Esophagus (tissue), 2 donors: ENCODE data around the gene TTC7B. TPM values are rescaled to one million over a fixed set of nuclear protein-coding genes. Genes with fewer than 3 reads are reported as not detected.
"Not testable (repeated sequence)": the region's sequence is repeated elsewhere in the genome, so short reads cannot be mapped to it uniquely, and the experiment has no call there.

Experiments
- H3K27ac ChIP-seq, 2 donors: one replicate each; pipeline ENCODE4 v1.5.1; 2013; ENCODE audit warnings: low read depth in 2 of 2, mild to moderate bottlenecking in 2 of 2, inconsistent platforms in 1 of 2, low read length in 1 of 2, moderate library complexity in 1 of 2
- H3K27me3 ChIP-seq, 2 donors: one replicate each; pipeline ENCODE4 v1.6.1; 2013; ENCODE audit warnings: low read length in 2 of 2, control low read depth in 1 of 2, mild to moderate bottlenecking in 1 of 2; ENCODE audit not compliant: insufficient read depth in 2 of 2, control insufficient read depth in 1 of 2
- H3K36me3 ChIP-seq, 2 donors: one replicate each; pipeline ENCODE4 v1.6.1; 2013; ENCODE audit warnings: low read length in 1 of 2; ENCODE audit not compliant: control insufficient read depth in 2 of 2, insufficient read depth in 2 of 2
- H3K4me1 ChIP-seq, 2 donors: one replicate each; pipeline ENCODE4 v1.6.1; 2013; ENCODE audit warnings: low read length in 1 of 2; ENCODE audit not compliant: control insufficient read depth in 2 of 2, insufficient read depth in 2 of 2
- H3K4me3 ChIP-seq, 2 donors: one replicate each; pipeline ENCODE4 v1.5.1; 2013; ENCODE audit warnings: low read length in 2 of 2, mild to moderate bottlenecking in 2 of 2, low read depth in 1 of 2, moderate library complexity in 1 of 2
- H3K9me3 ChIP-seq, 2 donors: one replicate each; pipeline ENCODE4 v1.6.1; 2013; ENCODE audit warnings: mild to moderate bottlenecking in 2 of 2, low read depth in 1 of 2, low read length in 1 of 2, moderate library complexity in 1 of 2; ENCODE audit not compliant: control insufficient read depth in 2 of 2, insufficient read depth in 1 of 2
- WGBS, 2 donors: extraction: QIAGEN DNeasy Blood & Tissue Kit; methylation state at CpG; one replicate each; pipeline ENCODE4 v1.1.7; 2013; 5-methylcytosine and 5-hydroxymethylcytosine counted together
- polyA plus RNA-seq, 2 donors: library from polyadenylated mRNA; stranded (reverse); fragments of 200-250 nt; gene quantifications; one replicate each; pipeline ENCODE4 v1.2.3, GENCODE V29; 2013
- donor health status: healthy with polysubstance abuse.
- donor health status: Bipolar disorder and iron deficiency.

The TTC7B gene
- polyA plus RNA-seq, 2 donors: 2.7 to 6.0 TPM

- 93 to 94% methylated on average over 9 of the region's 9 CpGs for WGBS, 2 donors
- Histone ChIP-seq H3K27ac (no peak overlapping the region), H3K27me3 (no peaks in the 10 kb centered on the region), H3K36me3 (no peaks in the 10 kb centered on the region), H3K9me3 (no peaks in the 10 kb centered on the region), H3K4me1 (no peaks in the 10 kb centered on the region), H3K4me3 (no peak overlapping the region)
These were observed 21.1 kb upstream of the TTC7B start for GRCh38 chr14:90837355-90837754.

DNA sequence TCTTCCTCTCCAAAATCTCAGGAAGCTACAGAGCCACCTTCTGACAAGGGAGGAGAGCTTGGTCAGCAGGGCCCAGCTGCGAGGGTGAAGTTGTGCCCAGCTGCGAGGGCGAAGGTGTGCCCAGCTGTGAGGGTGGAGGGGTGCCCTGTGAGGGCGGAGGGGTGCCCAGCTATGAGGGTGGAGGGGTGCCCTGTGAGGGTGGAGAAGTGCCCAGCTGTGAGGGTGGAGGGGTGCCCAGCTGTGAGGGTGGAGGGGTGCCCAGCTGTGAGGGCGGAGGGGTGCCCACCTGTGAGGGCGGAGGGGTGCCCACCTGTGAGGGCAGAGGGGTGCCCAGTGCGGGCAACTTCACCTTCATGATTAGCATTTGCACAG is 20.4 kb upstream of the TTC7B start:
- H3K27ac ChIP-seq: no peak overlapping the region
- 82 to 84% methylated on average over 4 to 7 of the region's 7 CpGs for WGBS, 2 donors

GRCh38 chr14:90831821-90832220 is 15.6 kb upstream of the TTC7B start:
- H3K27ac ChIP-seq: no peak overlapping the region
- no peak overlapping the region for H3K4me3 ChIP-seq
- no peaks in the 10 kb centered on the region for H3K36me3 ChIP-seq
- no peaks in the 10 kb centered on the region for H3K27me3 ChIP-seq
- no peaks in the 10 kb centered on the region for H3K9me3 ChIP-seq
- 94% methylated on average over 10 of the region's 10 CpGs for WGBS, 2 donors
- peaks cover 0 to 6% of the 10 kb centered on the region in 2 donors for H3K4me1 ChIP-seq

More for the DNA sequence above, 20.4 kb upstream of the TTC7B start:
- Histone ChIP-seq H3K9me3 (no peaks in the 10 kb centered on the region), H3K36me3 (no peaks in the 10 kb centered on the region), H3K4me3 (no peak overlapping the region), H3K27me3 (no peaks in the 10 kb centered on the region), H3K4me1 (no peaks in the 10 kb centered on the region)

DNA sequence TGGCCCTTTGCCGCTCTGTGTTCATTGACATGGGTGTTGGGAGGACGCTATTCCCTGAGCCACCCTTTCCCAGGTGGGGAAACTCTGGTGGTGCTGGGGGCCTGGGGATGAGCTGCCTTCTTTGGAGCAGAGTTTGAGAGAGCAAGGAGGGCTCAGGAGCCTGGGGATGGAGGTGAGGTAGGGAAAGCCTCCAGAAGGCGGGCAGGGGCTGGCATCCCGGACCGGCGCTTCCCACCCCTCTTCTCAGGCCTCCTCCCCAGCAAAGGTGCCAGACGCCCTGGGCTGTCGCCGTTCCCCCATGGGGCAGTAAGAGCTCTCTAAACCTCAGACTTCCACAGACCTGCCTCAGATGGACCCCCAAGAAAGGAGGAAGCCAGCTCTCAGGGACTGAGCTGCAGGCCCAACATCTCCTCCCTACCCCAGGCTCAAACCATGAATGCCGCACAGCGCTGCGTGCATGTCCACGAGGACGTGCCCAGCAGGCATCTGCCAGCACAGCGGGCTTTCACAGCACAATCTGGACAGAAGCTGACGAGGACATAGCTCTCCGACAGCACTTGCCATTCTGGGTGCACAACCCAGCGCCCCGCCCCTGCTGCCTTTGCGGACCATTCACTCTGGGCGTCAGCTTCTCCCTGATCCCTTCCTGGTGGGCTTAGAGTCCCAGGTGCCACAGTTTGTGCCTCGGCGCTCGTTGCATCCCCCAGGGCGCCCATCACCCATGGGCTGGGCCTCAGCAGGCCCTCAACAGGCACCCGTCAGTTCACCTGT is 14.9 kb upstream of the TTC7B start:
- H3K4me3 ChIP-seq: no peak overlapping the region
- no peaks in the 10 kb centered on the region for H3K9me3 ChIP-seq
- H3K36me3 ChIP-seq: no peaks in the 10 kb centered on the region
- no peaks in the 10 kb centered on the region for H3K27me3 ChIP-seq
- WGBS, 2 donors: 92 to 93% methylated on average over 26 of the region's 26 CpGs
- no peak overlapping the region for H3K27ac ChIP-seq
- peaks cover 0 to 6% of the 10 kb centered on the region in 2 donors for H3K4me1 ChIP-seq

- H3K27me3 ChIP-seq: no peaks in the 10 kb centered on the region
- H3K27ac ChIP-seq: no peak overlapping the region
- WGBS, 2 donors: 94 to 97% methylated on average over 4 of the region's 4 CpGs
- no peaks in the 10 kb centered on the region for H3K9me3 ChIP-seq
- no peaks in the 10 kb centered on the region for H3K36me3 ChIP-seq
- no peak overlapping the region for H3K4me3 ChIP-seq
- peaks cover 0 to 6% of the 10 kb centered on the region in 2 donors for H3K4me1 ChIP-seq
These were observed 13.4 kb upstream of the TTC7B start for GRCh38 chr14:90829677-90830076.

DNA sequence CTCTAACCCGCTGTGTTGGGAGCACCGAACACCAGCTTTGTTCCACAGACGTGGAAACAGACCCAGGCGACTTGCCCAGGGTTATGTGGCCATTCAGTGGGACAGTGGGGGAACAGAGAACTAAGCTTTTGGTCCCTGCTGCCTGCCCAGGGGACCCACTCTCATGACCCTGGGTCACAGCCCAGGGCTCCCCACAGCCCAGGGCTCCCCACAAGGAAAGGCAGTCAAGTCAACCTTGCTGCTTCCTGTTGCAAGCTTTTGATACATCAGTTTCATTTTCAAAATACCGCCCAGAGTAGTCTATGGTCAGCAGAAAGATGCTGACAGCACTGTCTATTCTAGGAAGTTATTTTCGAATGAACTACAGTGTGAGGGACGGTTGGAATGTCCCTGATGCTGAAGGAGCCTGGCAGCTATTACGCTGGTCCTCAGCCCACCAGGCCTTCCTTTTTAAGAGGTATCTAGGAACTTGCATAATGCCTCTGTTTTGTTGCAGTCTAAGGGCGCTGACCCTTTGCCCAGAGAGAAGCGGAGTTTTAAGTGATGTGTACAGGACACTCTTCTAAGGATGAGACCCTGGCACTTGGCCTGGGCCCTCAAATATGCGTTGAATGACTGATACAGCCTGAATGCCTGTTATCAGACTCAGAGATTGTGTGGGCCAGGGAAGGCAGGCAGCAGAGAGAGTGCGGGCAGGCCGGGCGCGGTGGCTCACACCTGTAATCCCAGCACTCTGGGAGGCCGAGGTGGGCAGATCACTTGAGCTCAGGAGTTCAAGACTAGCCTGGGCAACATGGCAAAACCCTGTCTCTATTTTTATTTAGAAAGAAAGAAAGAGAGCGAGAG is 12.6 kb upstream of the TTC7B start:
- Histone ChIP-seq H3K9me3 (peaks cover 0 to 2% of the 10 kb centered on the region in 2 donors), H3K27me3 (no peaks in the 10 kb centered on the region), H3K4me3 (peak overlapping the region in 1 of 2 donors; percentile 40), H3K36me3 (no peaks in the 10 kb centered on the region), H3K4me1 (peaks cover 0 to 6% of the 10 kb centered on the region in 2 donors), H3K27ac (peak overlapping the region; percentile 22 to 79)
- WGBS, 2 donors: 79 to 82% methylated on average over 17 of the region's 17 CpGs

DNA sequence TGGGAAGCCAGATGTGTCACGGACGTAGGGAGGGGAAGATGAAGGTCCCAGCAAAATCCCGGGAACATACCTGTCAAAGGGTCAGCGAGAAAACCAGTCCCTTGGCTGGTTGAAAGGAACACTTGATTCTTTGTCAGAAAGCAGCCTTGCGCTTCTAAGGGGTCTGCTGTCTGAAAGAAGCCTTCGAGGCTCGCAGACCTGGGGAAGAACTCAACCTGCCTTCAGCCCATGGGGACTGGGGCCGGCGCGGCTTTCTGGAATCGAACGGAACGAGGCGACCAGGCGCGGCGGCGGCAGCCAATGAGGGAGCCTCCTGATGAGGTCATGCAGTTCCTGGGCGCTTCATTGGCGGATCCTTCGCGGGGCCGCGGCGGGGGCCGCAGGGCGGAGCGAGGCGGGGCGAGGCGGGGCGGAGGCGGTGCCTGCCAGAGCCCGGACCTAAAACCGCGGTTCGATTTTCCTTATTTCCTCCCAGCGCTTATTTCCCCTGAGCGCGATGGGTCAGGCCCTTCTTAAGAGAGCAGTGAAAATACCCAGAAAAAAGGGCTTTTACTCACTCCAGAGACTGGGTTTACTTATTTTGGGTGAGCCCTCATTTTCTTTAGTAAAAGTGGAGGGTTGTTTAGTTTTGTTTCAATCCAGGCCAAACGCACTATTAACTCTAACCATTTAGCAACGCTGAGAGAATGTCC is 11.8 kb upstream of the TTC7B start:
- peak overlapping the region; percentile 21 to 40 for H3K4me3 ChIP-seq
- no peaks in the 10 kb centered on the region for H3K27me3 ChIP-seq
- H3K36me3 ChIP-seq: no peaks in the 10 kb centered on the region
- peak overlapping the region in 1 of 2 donors; percentile 79 for H3K27ac ChIP-seq
- peaks cover 0 to 5% of the 10 kb centered on the region in 2 donors for H3K9me3 ChIP-seq
- H3K4me1 ChIP-seq: peaks cover 0 to 6% of the 10 kb centered on the region in 2 donors
- WGBS, 2 donors: 1 to 2% methylated on average over 35 to 42 of the region's 42 CpGs

DNA sequence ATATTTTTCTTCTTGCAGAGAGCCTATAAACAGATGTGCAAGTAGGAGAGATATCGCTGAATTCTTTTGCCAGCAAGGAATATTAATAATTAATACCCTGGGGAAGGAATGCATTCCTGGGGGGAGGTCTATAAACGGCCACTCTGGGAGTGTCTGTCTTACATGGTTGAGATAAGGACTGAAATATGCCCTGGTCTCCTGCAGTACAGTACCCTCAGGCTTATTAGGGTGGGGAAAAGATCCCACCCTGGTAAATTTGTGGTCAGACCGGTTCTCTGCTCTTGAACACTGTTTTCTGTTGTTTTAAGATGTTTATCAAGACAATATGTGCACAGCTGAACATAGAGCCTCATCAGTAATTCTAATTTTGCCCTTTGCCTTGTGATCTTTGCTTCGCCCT is 7.3 kb upstream of the TTC7B start:
- not testable (repeated sequence) for H3K4me1 ChIP-seq, H3K4me3 ChIP-seq, H3K27me3 ChIP-seq, H3K36me3 ChIP-seq, H3K27ac ChIP-seq, H3K9me3 ChIP-seq
- 74 to 80% methylated on average over 4 of the region's 4 CpGs for WGBS, 2 donors

DNA sequence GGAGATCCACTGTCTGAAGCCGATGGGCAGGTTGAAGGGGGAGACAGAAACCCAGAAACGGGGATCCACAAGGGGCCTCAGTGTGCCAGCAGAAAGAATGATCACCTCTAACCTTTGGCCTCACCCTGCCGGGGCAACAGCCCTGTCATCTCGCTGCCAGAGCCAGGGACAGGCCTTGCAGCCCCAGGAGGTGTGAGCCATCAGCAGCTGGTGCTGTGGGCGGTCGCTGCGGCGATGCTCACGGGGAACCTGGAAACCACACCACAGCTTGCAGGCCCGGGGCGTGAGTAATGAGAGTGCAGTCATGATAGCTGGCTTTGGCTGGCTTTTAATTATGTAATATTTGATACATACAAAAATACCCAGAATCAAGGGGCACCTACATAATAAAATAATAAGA is 4.7 kb upstream of the TTC7B start:
- Histone ChIP-seq H3K36me3 (no peaks in the 10 kb centered on the region), H3K27me3 (no peaks in the 10 kb centered on the region), H3K4me1 (peaks cover 0 to 5% of the 10 kb centered on the region in 2 donors), H3K4me3 (no peak overlapping the region), H3K27ac (no peak overlapping the region), H3K9me3 (peaks cover 0 to 5% of the 10 kb centered on the region in 2 donors)
- WGBS, 2 donors: 34 to 53% methylated on average over 11 of the region's 11 CpGs
